HG02840 (cell line): ENCODE data around the gene NGFR.
"Not testable (repeated sequence)": the region's sequence is repeated elsewhere in the genome, so short reads cannot be mapped to it uniquely, and the experiment has no call there.

ENCODE experiments used
- ATAC-seq: cut with Tn5 transposase; IDR thresholded peaks from one replicate; pipeline ENCODE4 v1.9.1; 2021; ENCODE audit warnings: mild to moderate bottlenecking, moderate library complexity, moderate number of reproducible peaks; ENCODE audit not compliant: unreplicated experiment, low FRiP score

NGFR gene

DNA sequence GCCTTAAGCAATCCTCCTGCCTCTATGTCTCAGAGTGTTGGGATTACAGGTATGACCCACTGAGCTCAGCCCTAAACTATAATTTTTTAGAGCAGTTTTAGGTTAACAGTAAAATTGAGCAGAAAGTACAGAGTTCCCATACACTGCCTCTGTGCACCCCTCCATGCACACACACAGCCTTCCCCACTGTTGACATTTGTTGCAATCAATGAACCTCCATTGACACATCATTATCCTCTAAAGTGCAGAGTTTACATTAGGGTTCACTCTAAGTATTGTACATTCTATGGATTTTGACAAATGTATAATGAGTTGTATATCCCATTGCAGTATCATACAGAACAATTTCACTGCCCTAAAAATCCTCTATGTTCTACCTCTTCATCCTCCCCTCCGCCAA, 35.0 kb downstream of the NGFR start:
- ATAC-seq = no peak

DNA sequence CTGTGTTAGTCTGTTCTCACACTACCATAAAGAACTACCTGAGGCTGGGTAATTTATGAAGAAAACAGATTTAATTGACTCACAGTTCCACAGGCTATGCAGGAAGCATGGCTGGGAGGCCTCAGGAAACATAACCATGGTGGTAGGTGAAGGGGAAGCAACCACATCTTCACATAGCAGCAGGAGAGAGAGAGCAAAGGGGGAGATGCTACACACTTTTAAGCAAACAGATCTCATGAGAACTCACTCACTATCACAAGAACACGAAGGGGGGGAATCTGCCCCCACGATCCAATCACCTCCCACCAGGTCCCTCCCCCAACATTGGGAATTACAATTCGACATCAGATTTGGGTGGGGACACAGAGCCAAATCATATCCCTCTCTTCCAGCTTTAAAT, 48.8 kb downstream of the NGFR start:
- ATAC-seq = no peak

DNA sequence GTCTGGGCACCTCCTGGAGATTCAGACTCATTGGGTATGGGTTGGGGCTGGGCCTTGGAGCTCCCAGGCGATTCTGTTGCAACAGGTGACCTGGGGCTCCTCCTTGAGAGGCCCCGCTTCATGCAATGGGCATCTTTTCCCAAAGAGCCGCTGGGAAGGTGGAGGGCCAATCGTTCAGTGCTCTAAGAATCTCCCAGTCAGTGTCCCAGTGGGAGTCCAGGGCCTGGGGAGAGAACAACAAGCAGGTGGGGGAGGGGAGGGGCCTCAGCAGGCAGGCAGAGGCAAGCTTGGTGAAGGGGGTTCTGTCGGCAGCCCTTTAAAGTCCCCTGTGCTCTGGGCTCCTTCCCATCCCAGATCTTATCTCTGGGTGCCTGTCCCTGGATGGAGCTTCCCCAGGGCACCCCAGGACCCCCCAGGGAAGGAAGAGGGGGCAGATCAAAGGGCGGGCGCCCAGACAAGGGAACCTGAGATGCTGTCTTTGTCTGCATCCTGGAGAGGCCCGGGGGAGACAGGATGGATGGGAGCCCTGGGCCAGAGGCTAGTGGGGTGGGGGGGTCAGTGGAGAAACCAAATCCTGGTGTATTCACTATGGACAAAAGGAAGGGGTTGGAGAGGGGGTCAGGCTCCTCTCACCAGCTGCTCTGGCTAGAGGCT, 50.0 kb downstream of the NGFR start:
- ATAC-seq = no peak

DNA sequence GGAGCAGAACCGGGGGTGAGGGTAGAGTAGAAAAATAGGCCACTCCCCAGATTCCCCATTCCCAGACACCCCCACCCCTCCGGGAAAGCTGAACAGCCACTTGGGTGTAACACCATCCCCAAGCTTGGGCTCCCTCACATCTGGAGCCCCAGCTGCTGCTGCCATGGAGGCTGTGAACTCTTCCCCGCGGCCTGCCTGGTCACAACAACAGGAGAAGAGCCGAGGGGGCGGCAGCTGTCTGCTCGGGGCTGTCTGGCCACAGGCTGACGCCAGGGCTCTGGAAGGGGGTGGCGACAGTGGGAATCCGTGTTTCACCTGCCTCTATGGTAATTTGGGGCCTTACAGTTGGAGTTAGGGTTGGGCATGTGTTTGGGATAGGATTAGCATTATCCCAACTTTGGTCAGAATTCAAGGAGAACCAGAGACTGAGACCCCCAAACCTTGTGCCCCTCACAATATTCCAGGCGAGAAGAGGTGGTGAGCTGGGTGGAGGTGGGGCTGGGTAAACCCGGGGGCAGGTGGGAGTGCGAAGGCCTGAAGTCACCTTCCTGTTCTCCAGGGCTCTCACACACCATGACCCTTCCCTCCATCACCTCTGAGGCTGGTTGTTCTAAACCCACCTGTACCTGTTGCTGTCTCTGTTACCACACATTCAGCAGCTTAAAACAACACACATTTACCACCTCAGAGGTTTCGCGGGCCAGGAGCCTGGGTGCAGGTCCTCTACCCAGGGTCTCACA, 50.9 kb downstream of the NGFR start:
- no peak for ATAC-seq

DNA sequence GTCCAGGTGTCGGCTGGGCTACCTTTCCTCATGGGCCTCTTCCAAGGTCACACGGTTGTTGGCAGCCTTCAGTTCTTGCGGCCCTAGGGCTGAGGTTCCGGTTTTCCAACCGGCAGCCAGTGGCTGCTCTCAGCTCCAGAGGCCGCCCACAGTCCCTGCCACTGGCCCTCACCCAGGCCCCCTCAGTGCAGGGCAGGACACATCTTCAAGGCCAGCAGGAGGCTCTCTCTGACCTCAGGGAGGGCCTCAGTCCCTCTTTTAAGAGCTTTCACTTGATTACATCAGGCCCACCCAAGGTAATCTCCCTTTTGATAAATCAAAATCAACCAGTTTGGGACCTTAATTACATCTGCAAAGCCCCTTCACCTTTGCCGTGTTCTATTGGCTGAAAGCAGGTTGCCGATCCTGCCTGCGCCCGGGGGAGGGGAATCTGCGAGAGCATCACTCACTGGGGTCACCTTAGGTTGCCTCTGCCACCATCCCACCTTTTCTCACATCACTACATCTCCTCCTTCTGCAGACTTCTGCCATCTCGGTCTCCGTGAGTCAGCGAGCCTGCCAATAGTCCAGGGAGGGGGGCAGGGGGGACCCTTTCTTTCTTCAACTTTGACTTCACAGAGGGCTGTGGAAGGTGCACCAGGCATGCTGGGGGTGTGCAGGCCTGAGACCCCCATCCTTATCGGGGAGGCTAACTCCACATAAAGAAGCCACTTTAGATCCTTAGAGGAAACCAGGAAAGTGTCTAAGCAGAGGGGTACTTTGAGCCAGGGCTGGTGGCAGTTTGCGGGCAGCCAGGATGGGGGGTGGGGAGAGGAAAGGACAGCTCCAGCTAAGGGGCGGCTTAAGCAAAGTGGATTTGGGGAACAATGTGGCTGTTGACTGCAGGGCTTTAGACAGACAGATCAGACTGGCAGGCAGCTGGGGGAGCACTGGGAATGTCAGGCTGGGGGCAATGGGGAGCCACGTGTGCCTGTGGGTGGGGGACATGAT, 51.7 kb downstream of the NGFR start:
- ATAC-seq = no peak

DNA sequence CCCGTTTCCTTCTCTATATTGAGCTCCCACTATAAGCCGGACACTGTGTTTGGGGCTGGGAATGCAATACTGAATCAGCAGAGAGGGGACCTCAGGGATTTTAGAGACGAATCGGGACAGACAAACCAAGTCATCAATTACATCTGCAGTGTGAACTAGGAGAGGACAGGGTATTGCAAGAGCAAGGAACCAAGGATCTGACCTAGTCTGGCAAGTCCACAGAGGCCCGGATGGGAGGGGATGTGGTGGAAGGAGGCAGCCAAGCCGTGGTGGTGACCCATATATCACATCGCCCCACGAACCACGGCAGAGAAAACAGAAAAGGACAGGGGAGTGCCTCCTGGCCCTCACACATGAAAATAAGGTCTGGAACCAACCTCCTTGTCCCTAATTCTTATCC, 52.5 kb downstream of the NGFR start:
- no peak for ATAC-seq

DNA sequence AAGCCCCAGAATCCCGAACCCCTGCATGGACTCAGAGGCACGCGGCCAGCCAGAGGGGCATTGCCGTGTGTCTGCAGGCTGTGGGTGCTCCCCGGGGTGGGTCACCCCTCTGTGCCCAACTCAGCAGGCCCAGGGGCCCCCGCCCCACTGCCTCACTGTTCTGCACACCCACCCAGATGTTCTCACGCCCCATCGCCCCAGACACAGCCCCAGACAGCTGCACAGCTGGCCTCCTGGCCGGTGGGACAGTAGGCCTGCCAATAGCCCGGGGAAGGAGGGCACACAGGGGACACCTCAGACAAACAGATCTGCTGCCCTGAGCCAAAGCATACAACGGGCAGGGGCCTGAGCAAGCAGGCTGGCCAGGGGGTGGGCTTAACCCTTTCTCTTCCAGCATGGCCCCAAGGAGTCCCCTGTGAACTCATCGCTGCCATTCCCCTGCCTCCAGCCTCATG, 53.0 kb downstream of the NGFR start:
- no peak for ATAC-seq

DNA sequence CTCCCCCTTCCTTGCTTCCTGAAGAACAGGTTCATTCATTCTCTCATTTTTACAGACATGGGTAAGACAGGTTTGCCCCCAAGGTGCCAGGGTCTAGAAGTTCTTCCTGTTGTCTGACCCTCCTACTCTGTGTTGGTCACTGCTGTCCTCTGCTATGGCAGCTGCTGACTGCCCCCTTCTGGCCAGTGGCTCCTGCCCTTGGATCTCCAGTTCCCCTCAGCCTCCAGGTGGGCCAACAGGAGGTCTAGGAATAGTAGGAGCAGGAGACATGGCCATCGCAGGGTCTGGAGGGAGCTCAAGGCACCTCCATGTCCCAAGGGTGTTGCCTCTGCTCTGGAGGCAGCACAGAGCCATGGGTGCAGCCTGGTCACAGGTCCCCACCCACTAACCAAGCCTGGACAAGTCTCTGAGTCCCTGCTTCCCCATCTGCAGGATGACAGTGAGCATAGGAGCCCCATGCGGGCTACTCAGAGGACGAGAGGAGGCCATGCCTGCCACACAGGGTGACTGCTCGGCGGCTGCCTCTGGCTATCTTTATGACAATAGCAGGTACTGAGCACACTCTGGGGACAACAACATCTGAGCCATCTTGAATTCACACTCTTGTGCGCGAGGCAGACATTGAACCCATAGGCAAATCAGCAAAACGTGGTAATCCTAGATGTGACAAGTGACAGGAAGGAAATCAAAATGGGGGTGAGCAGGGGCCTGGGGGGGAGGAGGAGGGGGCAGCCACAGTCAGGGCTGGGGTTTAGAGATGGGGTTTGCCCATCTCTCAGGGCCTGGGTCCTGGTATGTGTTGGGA, 53.6 kb downstream of the NGFR start:
- ATAC-seq = no peak

DNA sequence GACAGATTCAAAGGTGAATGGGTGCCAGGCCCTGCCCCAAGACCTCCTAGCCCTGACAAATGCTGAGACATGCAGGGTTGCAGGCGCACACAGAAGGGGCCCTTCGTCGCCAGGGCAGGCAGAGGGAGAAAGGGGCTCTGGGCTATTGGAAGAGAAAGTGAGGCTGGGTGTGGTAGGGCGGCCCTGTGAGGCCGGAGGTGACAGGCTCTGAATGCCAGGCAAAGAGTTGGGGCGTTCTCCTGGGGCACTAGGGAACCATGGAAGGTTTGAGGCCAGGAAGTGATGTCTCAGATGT, 54.2 kb downstream of the NGFR start:
- no peak for ATAC-seq

DNA sequence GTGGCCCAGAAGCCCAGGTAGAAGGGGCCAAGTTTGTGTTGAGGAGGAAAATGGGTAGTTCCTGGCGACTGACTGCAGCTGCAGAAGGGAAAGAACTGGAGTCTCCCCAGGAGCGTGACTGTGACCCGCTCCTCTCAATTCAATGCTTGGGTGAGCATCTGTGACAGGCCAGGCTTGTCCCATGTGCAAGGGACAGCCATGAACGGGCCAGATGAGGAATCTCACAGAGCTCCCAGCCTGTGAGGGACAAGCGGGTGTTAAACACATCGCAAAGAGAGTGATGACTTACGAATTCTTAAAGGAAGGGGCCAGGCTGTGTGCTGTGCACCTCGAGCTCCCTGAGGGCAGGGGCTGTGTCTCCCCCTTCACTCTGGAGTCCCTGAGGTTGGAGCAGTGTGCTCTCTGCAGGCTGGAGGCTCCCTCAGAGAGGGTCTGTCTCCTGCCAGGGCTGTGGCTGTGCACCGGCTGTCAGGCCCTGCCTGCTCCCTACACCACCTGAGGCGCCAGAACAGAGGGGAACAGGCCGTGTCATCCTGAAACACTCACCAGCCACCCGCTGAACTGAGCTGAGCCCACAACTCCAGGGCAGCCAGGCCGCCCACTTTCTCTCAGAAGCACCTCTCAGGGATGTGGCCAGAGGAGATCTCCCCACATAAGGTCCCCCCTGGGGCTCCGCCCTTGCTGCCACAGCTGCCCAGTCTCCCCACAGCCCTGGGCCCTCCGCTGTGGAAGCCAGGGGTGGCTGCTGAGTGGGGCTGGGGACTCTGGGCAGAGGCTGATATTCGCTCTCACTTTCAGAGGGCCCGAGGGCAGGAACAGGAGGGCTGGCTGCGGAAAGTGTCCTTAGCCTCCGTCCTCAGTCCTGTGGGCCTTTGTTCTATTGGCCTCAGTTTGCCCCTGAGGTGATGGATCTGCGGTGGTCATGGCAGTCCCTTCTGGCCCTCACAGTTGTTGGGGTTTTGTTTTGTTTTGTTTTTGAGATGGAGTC, 54.9 kb downstream of the NGFR start:
- ATAC-seq = no peak

DNA sequence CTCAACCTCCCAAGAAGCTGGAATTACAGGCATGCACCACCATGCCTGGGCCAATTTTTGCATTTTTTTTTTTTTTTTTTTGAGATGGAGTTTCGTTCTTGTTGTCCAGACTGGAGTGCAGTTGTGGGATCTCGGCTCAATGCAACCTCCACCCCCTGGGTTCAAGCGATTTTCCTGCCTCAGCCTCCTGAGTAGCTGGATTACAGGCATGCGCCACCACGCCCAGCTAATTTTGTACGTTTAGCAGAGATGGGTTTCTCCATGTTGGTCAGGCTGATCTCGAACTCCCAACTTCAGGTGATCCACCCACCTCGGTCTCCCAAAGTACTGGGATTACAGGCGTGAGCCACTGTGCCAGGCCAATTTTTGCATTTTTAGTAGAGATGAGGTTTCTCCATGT, 55.7 kb downstream of the NGFR start:
- not testable (repeated sequence) for ATAC-seq

DNA sequence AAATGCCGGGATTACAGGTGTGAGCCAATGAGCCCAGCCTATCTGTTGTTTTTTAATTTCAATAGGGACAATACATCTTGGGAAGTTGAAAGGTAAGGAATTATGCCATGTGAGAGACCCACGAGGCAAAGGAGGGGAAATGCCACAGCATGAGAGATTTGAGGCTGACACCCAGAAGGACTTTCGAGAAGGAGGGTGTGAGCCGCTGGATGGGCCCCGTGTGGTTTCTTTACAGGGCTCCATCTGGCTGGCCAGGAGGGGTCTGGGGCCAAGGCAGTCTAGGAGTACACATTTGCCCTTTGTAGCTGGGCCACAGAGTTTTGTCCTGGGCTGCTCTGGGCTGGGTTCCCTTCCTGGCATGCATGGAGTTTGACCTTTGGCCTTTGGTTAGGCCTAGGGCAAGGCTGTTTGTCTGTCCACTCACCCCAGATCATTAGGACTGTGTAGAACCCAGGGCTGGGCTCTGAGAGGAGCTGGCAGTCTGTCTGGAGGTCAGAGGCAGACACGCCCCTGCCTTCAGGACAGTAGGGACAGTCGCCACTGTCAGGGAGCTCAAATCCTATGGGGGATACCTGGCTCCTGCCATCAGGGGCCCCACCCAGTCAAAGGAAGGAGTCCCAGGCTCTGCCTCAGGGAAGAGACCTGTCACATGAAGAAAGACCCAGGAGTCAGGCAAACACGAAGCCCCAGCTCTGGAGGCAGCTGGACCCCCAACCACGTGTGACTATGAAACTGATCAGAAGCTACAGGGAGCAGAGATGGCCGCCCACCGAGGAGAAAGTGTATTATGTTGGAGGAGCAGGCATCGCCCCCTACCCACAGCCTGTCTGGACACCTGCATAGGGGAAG, 56.4 kb downstream of the NGFR start:
- no peak for ATAC-seq

DNA sequence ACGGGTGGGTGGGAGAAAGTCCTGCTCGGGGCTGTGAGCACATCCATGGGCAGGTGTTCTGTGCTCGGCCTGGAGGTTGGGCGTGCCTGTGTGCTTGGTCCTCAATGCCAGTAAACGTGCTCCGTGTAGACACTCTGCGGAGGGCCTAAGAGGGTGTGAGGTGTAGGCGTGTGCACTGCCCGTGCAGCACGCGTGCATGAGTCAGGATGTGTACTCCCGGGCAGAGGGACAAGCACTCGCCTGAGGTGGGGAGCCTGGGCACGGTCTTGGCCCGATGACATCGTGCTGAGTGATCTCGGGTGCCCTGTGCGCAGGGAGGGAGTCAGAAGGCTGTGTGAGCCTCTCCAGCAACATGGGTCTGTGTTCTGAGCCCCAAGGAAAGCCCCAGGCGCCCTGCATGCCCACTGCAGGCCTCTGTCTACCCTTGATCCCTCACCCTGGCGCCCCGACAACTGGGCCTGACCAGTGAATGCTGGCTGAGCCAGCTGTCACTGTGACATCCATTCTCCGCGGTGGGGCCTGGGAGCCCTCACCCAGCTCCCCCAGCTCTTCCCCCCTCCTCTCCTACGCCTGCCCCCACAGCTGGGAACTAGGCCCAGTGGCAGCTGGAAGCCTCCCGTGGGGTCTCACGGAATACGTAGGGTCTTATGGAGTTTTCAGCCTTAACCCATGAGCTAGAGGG, 57.1 kb downstream of the NGFR start:
- no peak for ATAC-seq

DNA sequence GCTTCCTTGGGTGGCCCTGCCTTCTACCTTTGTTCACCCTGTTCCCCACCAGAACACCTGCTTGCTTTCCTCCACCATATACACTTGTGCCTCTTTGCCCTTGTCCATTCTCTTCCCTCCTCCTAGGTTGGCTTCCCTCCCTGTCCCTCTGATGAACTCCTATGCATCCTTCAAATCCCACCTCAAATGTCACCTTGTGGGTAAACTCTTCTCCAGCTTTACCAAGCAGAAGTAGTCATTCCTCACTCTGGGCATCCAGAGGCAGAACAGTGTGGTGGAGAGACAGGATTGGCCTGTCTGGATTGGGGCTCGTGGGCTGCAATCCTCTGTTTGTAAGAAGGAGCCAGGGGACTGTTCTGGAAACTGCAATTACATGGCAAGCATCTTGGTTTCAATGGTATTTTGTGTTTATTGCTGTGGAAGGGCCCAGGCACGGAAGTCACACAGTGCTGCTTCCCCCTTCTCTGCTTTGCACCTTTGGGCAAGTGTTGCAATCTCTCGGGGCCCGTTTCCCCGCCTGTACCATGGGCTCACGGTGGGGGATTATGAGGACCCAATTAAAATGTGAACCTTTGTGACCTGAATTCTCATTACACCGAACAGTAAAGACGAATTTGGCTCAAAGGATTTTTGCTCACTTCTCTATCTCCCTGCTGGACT, 58.7 kb downstream of the NGFR start:
- ATAC-seq = no peak

DNA sequence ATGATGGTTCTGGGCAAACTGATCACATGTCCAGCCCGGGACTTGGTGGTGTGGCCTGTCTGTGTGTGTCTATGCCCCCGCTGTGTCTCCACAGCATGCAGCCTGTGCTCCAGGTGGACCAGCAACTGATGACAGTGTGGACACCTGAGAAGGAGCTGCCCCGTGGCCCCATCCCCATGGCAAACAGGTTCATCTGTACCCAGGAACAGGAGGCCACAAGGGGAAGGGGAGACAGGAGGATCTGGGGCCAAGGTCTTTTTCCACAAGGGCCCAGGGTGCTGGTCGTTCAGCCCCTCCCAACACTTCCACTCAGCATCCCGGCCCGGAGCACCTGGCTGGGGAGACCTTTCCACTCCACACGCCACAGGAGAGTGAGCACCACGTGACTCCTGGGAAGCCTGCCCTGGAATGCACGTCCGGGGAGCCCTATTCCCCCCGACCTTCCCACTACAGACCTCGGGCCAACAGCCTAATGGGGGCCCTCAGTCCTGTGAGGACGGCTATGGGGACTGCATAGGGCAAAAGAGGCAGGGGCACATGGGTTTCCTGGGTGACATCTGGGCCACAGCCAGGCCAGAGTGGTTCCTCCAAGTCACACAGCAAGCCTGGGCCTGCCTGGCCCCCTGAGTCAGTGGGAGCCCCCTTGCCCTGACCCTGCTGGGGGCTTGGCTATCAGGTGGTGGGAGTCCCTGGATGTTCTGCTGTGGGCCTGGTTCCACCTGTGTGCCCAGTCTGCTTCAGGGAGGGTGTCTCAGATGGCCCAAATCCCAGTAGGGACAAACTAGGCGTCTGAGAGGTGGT, 59.8 kb downstream of the NGFR start:
- ATAC-seq = no peak

DNA sequence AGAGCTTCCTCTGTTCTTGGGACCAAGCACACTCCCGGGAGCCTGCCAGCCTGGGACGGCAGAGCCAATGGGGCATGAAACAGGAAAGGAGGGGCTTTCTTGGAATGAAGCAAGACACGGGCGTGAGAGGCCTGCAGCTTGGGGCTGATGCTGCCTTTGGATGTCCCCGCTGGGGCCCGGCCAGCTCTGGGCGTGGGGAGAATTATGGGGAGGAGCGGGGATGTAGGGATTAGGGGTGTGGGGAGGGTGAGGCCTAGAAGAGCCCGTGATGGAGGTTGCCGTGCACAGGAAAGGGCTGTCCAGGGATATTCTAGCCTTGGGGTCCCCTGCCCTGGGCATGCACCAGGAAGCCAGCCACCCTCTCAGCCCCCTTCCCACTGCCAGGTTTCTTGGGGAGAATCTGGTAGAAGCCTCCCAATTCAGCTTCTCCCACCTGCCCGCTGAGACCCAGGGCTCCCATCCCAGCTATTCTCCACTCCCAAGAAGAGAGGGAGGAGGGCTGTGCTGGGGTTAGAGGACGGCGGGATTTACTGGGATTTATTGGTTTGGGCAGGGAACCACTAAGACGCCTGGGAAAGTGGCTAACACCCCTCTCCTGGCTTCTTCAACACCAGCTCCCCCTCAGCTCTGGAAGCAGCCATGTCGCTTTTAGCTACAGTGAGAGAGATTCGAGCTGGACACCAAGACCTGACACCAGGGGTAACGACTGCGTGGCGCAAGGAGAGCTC, 60.6 kb downstream of the NGFR start:
- no peak for ATAC-seq
